ENCODE results near the gene GNAI3. TPM values are rescaled to one million over a fixed set of nuclear protein-coding genes. Genes with fewer than 3 reads are reported as not detected.

Gene GNAI3
- total and polyA plus RNA-seq, 10 of the 15 experiments (the other 5 are each of a cell fraction or from before 2014, with no cell fraction given), result 5.9 to 13.8 (median 8.0) TPM

DNA sequence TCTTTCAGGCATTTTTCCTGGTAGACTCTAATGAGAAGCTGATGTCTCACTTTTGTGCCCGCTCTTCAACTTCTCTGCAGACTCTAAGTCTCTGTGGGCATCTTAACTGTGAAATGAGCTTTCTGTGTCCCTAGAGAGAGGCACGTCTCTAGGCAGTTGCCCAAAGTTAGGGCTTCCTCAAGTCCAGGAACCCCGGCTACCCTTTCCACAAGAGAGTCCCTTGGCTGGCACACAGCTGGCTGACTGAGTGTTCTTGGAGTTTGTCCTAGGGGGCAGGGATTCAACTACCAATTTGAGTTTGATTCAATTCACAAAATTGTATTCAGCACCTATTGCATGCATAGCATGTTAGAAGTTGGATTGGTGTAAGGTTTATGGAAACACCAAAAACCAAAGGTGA, 7.3 kb upstream of the GNAI3 start:
- RAD21 ChIA-PET (ENCODE audit: unreplicated experiment), result no interaction called here
- SMC1A ChIA-PET (ENCODE audit: uncharacterized antibody, unreplicated experiment), result interaction anchor here (0.6 to 1.7 kb wide), 6 partner anchors 9 to 444 kb away, joined by 3 to 6 read pairs (median 3); partner anchors contain the start of genes AHCYL1 and CYB561D1
- Histone ChIP-seq H3K79me2 (ENCODE audit: control insufficient read depth, insufficient read depth, low read length) (no peaks in the 10 kb centered on the region), H3K36me3 (ENCODE audit: control insufficient read depth in 2 of 2, insufficient read depth in 2 of 2, low read length in 1 of 2) (no peaks in the 10 kb centered on the region), H2AFZ (ENCODE audit: control insufficient read depth, low read depth, low read length) (no peak overlapping the region), H3K4me3 (no peak overlapping the region), H3K4me1 (ENCODE audit: control insufficient read depth, insufficient read depth, low read length) (no peaks in the 10 kb centered on the region), H3K27ac (ENCODE audit: control insufficient read depth, insufficient read depth) (no peak overlapping the region), H4K20me1 (ENCODE audit: control insufficient read depth, insufficient read depth) (no peaks in the 10 kb centered on the region), H3K27me3 (replicated peaks in 1 of 2; ENCODE audit: control insufficient read depth in 2 of 2, insufficient read depth in 2 of 2, low read length in 1 of 2) (no peaks in the 10 kb centered on the region), H3K9ac (ENCODE audit: control insufficient read depth, insufficient read depth, low read length) (no peak overlapping the region), H3K9me3 (replicated peaks; ENCODE audit: control insufficient read depth, insufficient read depth, low read length) (no peaks in the 10 kb centered on the region), H3K4me2 (ENCODE audit: control insufficient read depth, insufficient read depth) (no peak overlapping the region)
- DNase-seq (ENCODE audit: low read depth, low spot score), result no peak
- CTCF ChIA-PET, result interaction anchor here (0.6 to 21.3 kb wide), 10 partner anchors 8 to 443 kb away, joined by 3 to 1280 read pairs (median 4); partner anchors contain the start of genes AHCYL1, AMIGO1 and CYB561D1
- intact Hi-C loops (cut with micrococcal nuclease; ENCODE audit: unreplicated experiment) (no loop called here), in situ Hi-C loops (cut with MboI) (no loop called here)
- no peak for ATAC-seq
- no peak for FAIRE-seq
- BruUV-seq (replicated peaks), result no TSS peak
- WGBS (ENCODE audit: insufficient coverage, insufficient replicate concordance, low lambda C conversion rate, missing lambda C conversion rate), result 15% methylated on average over 3 of the region's 3 CpGs
- POLR2A ChIA-PET, result interaction anchor here (1.3 kb wide), 1 partner anchor 99 kb away, joined by 4 read pairs; no protein-coding TSS in a partner anchor
- TF ChIP-seq STAT3 (IDR thresholded peaks at IDR 0.05; ENCODE audit: low read depth, low read length) (no peak), NBN (IDR thresholded peaks at IDR 0.05) (no peak), RB1 (IDR thresholded peaks at IDR 0.05; ENCODE audit: borderline replicate concordance) (no peak), EZH2 (IDR thresholded peaks at IDR 0.05; ENCODE audit: borderline replicate concordance, control insufficient read depth, low read depth, low read length) (no peak), PAX8 (IDR thresholded peaks at IDR 0.05) (no peak), CBFB (IDR thresholded peaks at IDR 0.05; ENCODE audit: low read depth) (no peak), ZNF207 (IDR thresholded peaks at IDR 0.05; ENCODE audit: borderline replicate concordance) (no peak), MYC (IDR thresholded peaks at IDR 0.05; ENCODE audit: insufficient read depth, insufficient read length, insufficient replicate concordance, low read length, severe bottlenecking) (no peak), BCL11A (IDR thresholded peaks at IDR 0.05; ENCODE audit: low read depth, low read length) (no peak), SMC3 (IDR thresholded peaks at IDR 0.05; ENCODE audit: borderline replicate concordance, low read length) (no peak), PAX5 (IDR thresholded peaks at IDR 0.05; ENCODE audit: borderline replicate concordance, low read depth, low read length) (no peak)
- TF ChIP-seq, protein P1, sequence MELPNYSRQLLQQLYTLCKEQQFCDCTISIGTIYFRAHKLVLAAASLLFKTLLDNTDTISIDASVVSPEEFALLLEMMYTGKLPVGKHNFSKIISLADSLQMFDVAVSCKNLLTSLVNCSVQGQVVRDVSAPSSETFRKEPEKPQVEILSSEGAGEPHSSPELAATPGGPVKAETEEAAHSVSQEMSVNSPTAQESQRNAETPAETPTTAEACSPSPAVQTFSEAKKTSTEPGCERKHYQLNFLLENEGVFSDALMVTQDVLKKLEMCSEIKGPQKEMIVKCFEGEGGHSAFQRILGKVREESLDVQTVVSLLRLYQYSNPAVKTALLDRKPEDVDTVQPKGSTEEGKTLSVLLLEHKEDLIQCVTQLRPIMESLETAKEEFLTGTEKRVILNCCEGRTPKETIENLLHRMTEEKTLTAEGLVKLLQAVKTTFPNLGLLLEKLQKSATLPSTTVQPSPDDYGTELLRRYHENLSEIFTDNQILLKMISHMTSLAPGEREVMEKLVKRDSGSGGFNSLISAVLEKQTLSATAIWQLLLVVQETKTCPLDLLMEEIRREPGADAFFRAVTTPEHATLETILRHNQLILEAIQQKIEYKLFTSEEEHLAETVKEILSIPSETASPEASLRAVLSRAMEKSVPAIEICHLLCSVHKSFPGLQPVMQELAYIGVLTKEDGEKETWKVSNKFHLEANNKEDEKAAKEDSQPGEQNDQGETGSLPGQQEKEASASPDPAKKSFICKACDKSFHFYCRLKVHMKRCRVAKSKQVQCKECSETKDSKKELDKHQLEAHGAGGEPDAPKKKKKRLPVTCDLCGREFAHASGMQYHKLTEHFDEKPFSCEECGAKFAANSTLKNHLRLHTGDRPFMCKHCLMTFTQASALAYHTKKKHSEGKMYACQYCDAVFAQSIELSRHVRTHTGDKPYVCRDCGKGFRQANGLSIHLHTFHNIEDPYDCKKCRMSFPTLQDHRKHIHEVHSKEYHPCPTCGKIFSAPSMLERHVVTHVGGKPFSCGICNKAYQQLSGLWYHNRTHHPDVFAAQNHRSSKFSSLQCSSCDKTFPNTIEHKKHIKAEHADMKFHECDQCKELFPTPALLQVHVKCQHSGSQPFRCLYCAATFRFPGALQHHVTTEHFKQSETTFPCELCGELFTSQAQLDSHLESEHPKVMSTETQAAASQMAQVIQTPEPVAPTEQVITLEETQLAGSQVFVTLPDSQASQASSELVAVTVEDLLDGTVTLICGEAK (IDR thresholded peaks at IDR 0.05; ENCODE audit: borderline replicate concordance), result no peak
- TF ChIP-seq, protein P2, sequence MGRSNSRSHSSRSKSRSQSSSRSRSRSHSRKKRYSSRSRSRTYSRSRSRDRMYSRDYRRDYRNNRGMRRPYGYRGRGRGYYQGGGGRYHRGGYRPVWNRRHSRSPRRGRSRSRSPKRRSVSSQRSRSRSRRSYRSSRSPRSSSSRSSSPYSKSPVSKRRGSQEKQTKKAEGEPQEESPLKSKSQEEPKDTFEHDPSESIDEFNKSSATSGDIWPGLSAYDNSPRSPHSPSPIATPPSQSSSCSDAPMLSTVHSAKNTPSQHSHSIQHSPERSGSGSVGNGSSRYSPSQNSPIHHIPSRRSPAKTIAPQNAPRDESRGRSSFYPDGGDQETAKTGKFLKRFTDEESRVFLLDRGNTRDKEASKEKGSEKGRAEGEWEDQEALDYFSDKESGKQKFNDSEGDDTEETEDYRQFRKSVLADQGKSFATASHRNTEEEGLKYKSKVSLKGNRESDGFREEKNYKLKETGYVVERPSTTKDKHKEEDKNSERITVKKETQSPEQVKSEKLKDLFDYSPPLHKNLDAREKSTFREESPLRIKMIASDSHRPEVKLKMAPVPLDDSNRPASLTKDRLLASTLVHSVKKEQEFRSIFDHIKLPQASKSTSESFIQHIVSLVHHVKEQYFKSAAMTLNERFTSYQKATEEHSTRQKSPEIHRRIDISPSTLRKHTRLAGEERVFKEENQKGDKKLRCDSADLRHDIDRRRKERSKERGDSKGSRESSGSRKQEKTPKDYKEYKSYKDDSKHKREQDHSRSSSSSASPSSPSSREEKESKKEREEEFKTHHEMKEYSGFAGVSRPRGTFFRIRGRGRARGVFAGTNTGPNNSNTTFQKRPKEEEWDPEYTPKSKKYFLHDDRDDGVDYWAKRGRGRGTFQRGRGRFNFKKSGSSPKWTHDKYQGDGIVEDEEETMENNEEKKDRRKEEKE (IDR thresholded peaks at IDR 0.05), result no peak
- TF ChIP-seq, protein P3, sequence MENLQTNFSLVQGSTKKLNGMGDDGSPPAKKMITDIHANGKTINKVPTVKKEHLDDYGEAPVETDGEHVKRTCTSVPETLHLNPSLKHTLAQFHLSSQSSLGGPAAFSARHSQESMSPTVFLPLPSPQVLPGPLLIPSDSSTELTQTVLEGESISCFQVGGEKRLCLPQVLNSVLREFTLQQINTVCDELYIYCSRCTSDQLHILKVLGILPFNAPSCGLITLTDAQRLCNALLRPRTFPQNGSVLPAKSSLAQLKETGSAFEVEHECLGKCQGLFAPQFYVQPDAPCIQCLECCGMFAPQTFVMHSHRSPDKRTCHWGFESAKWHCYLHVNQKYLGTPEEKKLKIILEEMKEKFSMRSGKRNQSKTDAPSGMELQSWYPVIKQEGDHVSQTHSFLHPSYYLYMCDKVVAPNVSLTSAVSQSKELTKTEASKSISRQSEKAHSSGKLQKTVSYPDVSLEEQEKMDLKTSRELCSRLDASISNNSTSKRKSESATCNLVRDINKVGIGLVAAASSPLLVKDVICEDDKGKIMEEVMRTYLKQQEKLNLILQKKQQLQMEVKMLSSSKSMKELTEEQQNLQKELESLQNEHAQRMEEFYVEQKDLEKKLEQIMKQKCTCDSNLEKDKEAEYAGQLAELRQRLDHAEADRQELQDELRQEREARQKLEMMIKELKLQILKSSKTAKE (IDR thresholded peaks at IDR 0.05; ENCODE audit: low read depth, poor library complexity, severe bottlenecking), result no peak
